OCI-LY7 (cell line): ENCODE results near the gene SLC19A3. TPM values are rescaled to one million over a fixed set of nuclear protein-coding genes. Genes with fewer than 3 reads are reported as not detected.
A peak's percentile ranks its signal among the peaks of the same experiment; 100 is the strongest.

Experiments
- small RNA-seq: library from RNA; depleted of rRNA; stranded (forward); fragments of <200 nt; gene quantifications from one replicate; pipeline ENCODE3, GENCODE V24; 2014
- total RNA-seq, 2 experiments: library from RNA; depleted of rRNA in 1 of 2; stranded (reverse); fragments of >200 nt in 1 of 2; shearing (Covaris generic) in 1 of 2; gene quantifications; 2 replicates each; pipeline ENCODE4 v1.2.3, GENCODE V29; 2014 to 2022

Gene SLC19A3
- total RNA-seq, 2 experiments from 2014 or later, result not detected

Small RNAs within 50 kb of the gene (small RNA-seq; reads per million reads assigned to genes)
- 0.83 reads per million, percentile 38 among the genes with 10 or more reads in this experiment for gene RNA5SP121

Other genes starting within 250 kb of the SLC19A3 start
- 29.4 and 37.6 TPM in 2 replicates for gene AGFG1, start 245.9 kb downstream of the SLC19A3 start, total RNA-seq (2014; rRNA removed; shearing (Covaris generic))
- gene AGFG1, start 245.9 kb downstream of the SLC19A3 start, total RNA-seq (2022), result 65.4 and 68.5 TPM in 2 replicates
- gene SCYGR2, start 119.1 kb downstream of the SLC19A3 start, total RNA-seq (2014; rRNA removed; shearing (Covaris generic)), result not detected in 2 replicates
- gene SCYGR2, start 119.1 kb downstream of the SLC19A3 start, total RNA-seq (2022), result not detected in 2 replicates
- gene SCYGR3, start 103.2 kb downstream of the SLC19A3 start, total RNA-seq (2014; rRNA removed; shearing (Covaris generic)), result not detected in 2 replicates
- not detected in 2 replicates for gene SCYGR3, start 103.2 kb downstream of the SLC19A3 start, total RNA-seq (2022)
- not detected in 2 replicates for gene SCYGR4, start 100.5 kb downstream of the SLC19A3 start, total RNA-seq (2014; rRNA removed; shearing (Covaris generic))
- not detected in 2 replicates for gene SCYGR4, start 100.5 kb downstream of the SLC19A3 start, total RNA-seq (2022)
- gene SCYGR5, start 51.2 kb downstream of the SLC19A3 start, total RNA-seq (2014; rRNA removed; shearing (Covaris generic)), result not detected in 2 replicates
- not detected in 2 replicates for gene SCYGR5, start 51.2 kb downstream of the SLC19A3 start, total RNA-seq (2022)
- gene SCYGR6, start 6.7 kb upstream of the SLC19A3 start, total RNA-seq (2014; rRNA removed; shearing (Covaris generic)), result not detected in 2 replicates
- not detected in 2 replicates for gene SCYGR6, start 6.7 kb upstream of the SLC19A3 start, total RNA-seq (2022)
- not detected in 2 replicates for gene SCYGR7, start 10.3 kb upstream of the SLC19A3 start, total RNA-seq (2014; rRNA removed; shearing (Covaris generic))
- gene SCYGR7, start 10.3 kb upstream of the SLC19A3 start, total RNA-seq (2022), result not detected in 2 replicates
- gene SCYGR8, start 27.9 kb upstream of the SLC19A3 start, total RNA-seq (2014; rRNA removed; shearing (Covaris generic)), result not detected in 2 replicates
- not detected in 2 replicates for gene SCYGR8, start 27.9 kb upstream of the SLC19A3 start, total RNA-seq (2022)
- gene CCL20, start 95.8 kb upstream of the SLC19A3 start, total RNA-seq (2014; rRNA removed; shearing (Covaris generic)), result not detected in 2 replicates
- gene CCL20, start 95.8 kb upstream of the SLC19A3 start, total RNA-seq (2022), result not detected in 2 replicates
- gene DAW1, start 153.6 kb upstream of the SLC19A3 start, total RNA-seq (2014; rRNA removed; shearing (Covaris generic)), result not detected in 2 replicates
- not detected in 2 replicates for gene DAW1, start 153.6 kb upstream of the SLC19A3 start, total RNA-seq (2022)